Activated CD4-positive, CD25-positive, alpha-beta regulatory T cell (primary cell): Measurements from ENCODE around the gene SCCPDH.
A peak's percentile ranks its signal among the peaks of the same experiment; 100 is the strongest.
"Not testable (repeated sequence)": the region's sequence is repeated elsewhere in the genome, so short reads cannot be mapped to it uniquely, and the experiment has no call there.

Source experiments
- DNase-seq, 4 experiments: peaks; one replicate each; lab custom pipeline; 2025; lab: John Stamatoyannopoulos, UW

The SCCPDH gene

GRCh38 chr1:246724016-246724730, at the start of gene SCCPDH:
SCCPDH (plus strand) TSS chr1:246724409; CDS start chr1:246724423, 14 bp downstream.
- peak; percentile 7 to 34 (median 19) for DNase-seq

- DNase-seq = no peak
These were observed 46.4 kb upstream of the SCCPDH start for GRCh38 chr1:246677842-246678241.

- no peak for DNase-seq
These were observed 45.1 kb upstream of the SCCPDH start for GRCh38 chr1:246678816-246679793.

- DNase-seq = no peak
These were observed 44.4 kb upstream of the SCCPDH start for GRCh38 chr1:246679794-246680177.

GRCh38 chr1:246680190-246680589, 44.0 kb upstream of the SCCPDH start:
- no peak for DNase-seq

GRCh38 chr1:246680696-246681130, 43.5 kb upstream of the SCCPDH start:
- DNase-seq = no peak

- DNase-seq = no peak
These were observed 42.0 kb upstream of the SCCPDH start for GRCh38 chr1:246681900-246682895.

GRCh38 chr1:246683521-246683920, 40.7 kb upstream of the SCCPDH start:
- no peak for DNase-seq

- no peak for DNase-seq
These were observed 37.2 kb upstream of the SCCPDH start for GRCh38 chr1:246687002-246687401.

GRCh38 chr1:246689409-246690008, 34.7 kb upstream of the SCCPDH start:
- DNase-seq = no peak

GRCh38 chr1:246690100-246690499, 34.1 kb upstream of the SCCPDH start:
- no peak for DNase-seq

- no peak for DNase-seq
These were observed 32.4 kb upstream of the SCCPDH start for GRCh38 chr1:246691622-246692495.

- DNase-seq = not testable (repeated sequence)
These were observed 29.9 kb upstream of the SCCPDH start for GRCh38 chr1:246694213-246694895.

- DNase-seq = no peak
These were observed 29.1 kb upstream of the SCCPDH start for GRCh38 chr1:246695136-246695535.

- no peak for DNase-seq
These were observed 28.5 kb upstream of the SCCPDH start for GRCh38 chr1:246695666-246696065.

GRCh38 chr1:246698466-246699094, 25.6 kb upstream of the SCCPDH start:
- DNase-seq = no peak

GRCh38 chr1:246699095-246699735, 25.0 kb upstream of the SCCPDH start:
- DNase-seq = peak; percentile 41 to 61 (median 52)

GRCh38 chr1:246703581-246703980, 20.6 kb upstream of the SCCPDH start:
- DNase-seq = no peak

GRCh38 chr1:246705368-246705767, 18.8 kb upstream of the SCCPDH start:
- DNase-seq = no peak
